GM19438 (cell line): ENCODE measurements around the gene ZC3H10.

Experiments used
- ATAC-seq: cut with Tn5 transposase; IDR thresholded peaks from one replicate; pipeline ENCODE4 v1.9.1; 2021; ENCODE audit warnings: low read depth; ENCODE audit not compliant: unreplicated experiment

ZC3H10 gene

GRCh38 chr12:56164345-56164729 lies 46.3 kb downstream of the ZC3H10 start:
- ATAC-seq = no peak

GRCh38 chr12:56165369-56165768 lies 47.3 kb downstream of the ZC3H10 start:
- no peak for ATAC-seq

- no peak for ATAC-seq
These were observed 51.2 kb downstream of the ZC3H10 start for GRCh38 chr12:56169229-56169759.

- ATAC-seq = no peak
These were observed 54.8 kb downstream of the ZC3H10 start for GRCh38 chr12:56172839-56173238.
